HepG2 (cell line): ENCODE results near the gene RCC2. TPM values are rescaled to one million over a fixed set of nuclear protein-coding genes. Genes with fewer than 3 reads are reported as not detected.

Source experiments
- ATAC-seq: fragments of 200-7000 bp; cut with Tn5 transposase; 3 replicates; pipeline ENCODE4 v1.9.1; 2020; ENCODE audit warnings: mild to moderate bottlenecking, moderate library complexity
- BruUV-seq: library from RNA; stranded (reverse); fragments of 400-500 nt; replicated peaks from 2 replicates; lab custom pipeline; 2021; lab: Mats Ljungman, UMichigan
- CTCF ChIA-PET: fragments of 300-600 bp; formaldehyde crosslinking; extraction: SDS; loops from one replicate; lab custom pipeline; 2021; ENCODE audit warnings: low total read pairs, inconsistent platforms, low intra/inter-chr PET ratio; lab: Yijun Ruan, JAX
- POLR2A ChIA-PET: fragments of 350-600 bp; sonication (Branson Sonifier 250); formaldehyde crosslinking; loops from one replicate; lab custom pipeline; 2020; ENCODE audit warnings: antibody characterized with exemption, inconsistent platforms; lab: Yijun Ruan, JAX
- DNase-seq: peaks from one replicate; pipeline ENCODE4 v3.0.0-alpha.2; 2015; ENCODE audit warnings: low spot score
- FAIRE-seq: peaks from 3 replicates; lab custom pipeline; 2011; peaks lifted over from hg19 to GRCh38; lab: Jason Lieb, UNC
- H2AFZ ChIP-seq: one replicate; pipeline ENCODE4 v1.6.1; 2011; ENCODE audit warnings: low read length, inconsistent platforms
- H3K27ac ChIP-seq: fragments of 300-600 bp; 3 replicates; pipeline ENCODE4 v1.8.0; 2011; ENCODE audit warnings: mixed run types, mild to moderate bottlenecking, mixed read lengths, low read length, inconsistent platforms; ENCODE audit not compliant: insufficient read depth; ENCODE audit errors: extremely low read length
- H3K27me3 ChIP-seq, 2 experiments: fragments of 200-600 bp in 1 of 2; 2 replicates in 1 of 2; 3 replicates in 1 of 2; pipeline versions ENCODE4 v1.6.0 to v1.8.0; 2011; ENCODE audit warnings: low read length in 2 of 2, mild to moderate bottlenecking in 2 of 2, moderate library complexity in 2 of 2, inconsistent platforms in 1 of 2; ENCODE audit not compliant: insufficient read depth in 2 of 2, control insufficient read depth in 1 of 2
- H3K36me3 ChIP-seq, 2 experiments: fragments of 200-600 bp in 1 of 2; replicated peaks in 1 of 2; 2 replicates in 1 of 2; 3 replicates in 1 of 2; pipeline versions ENCODE4 v1.5.1 to v1.8.0; 2011; ENCODE audit warnings: low read length in 2 of 2, inconsistent platforms in 1 of 2; ENCODE audit not compliant: insufficient read depth in 2 of 2, control insufficient read depth in 1 of 2
- H3K4me1 ChIP-seq: 2 replicates; pipeline ENCODE4 v1.5.1; 2012; ENCODE audit warnings: low read length, inconsistent platforms; ENCODE audit not compliant: insufficient read depth
- H3K4me2 ChIP-seq: 2 replicates; pipeline ENCODE4 v1.6.0; 2011; ENCODE audit warnings: low read depth, low read length, inconsistent platforms
- H3K4me3 ChIP-seq, 3 experiments: fragments of 200-600 bp in 1 of 3; sonication (generic), shearing (Covaris generic) in 1 of 3; replicated peaks in 1 of 3; 2 replicates each; pipeline ENCODE4 v1.5.1; 2011 to 2016; ENCODE audit warnings: low read length in 3 of 3, inconsistent platforms in 2 of 3, low read depth in 2 of 3, mild to moderate bottlenecking in 2 of 3, control low read depth in 1 of 3, mixed read lengths in 1 of 3; ENCODE audit not compliant: insufficient read depth in 1 of 3
- H3K79me2 ChIP-seq: one replicate; pipeline ENCODE4 v1.6.1; 2011; ENCODE audit warnings: low read length, inconsistent platforms; ENCODE audit not compliant: insufficient read depth
- H3K9ac ChIP-seq: 2 replicates; pipeline ENCODE4 v1.6.0; 2011; ENCODE audit warnings: mild to moderate bottlenecking, low read depth, low read length, inconsistent platforms; ENCODE audit not compliant: insufficient read depth
- H3K9me3 ChIP-seq: 2 replicates; pipeline ENCODE4 v1.5.1; 2012; ENCODE audit warnings: mild to moderate bottlenecking, low read length
- H4K20me1 ChIP-seq: 2 replicates; pipeline ENCODE4 v1.6.0; 2011; ENCODE audit warnings: inconsistent platforms, mild to moderate bottlenecking, low read length, moderate library complexity; ENCODE audit not compliant: insufficient read depth
- RBM22 ChIP-seq: fragments of 200-400 bp; formaldehyde crosslinking; optimal IDR thresholded peaks from 2 replicates; pipeline ENCODE3; 2017; ENCODE audit warnings: mild to moderate bottlenecking, low read length, moderate library complexity
- SCMH1 ChIP-seq: sonication (generic); formaldehyde crosslinking; IDR thresholded peaks from 2 replicates; pipeline ENCODE4 v1.9.0; 2021; ENCODE audit warnings: missing genetic modification reagents, mild to moderate bottlenecking, borderline replicate concordance
- SNAPC2 ChIP-seq: sonication (generic); formaldehyde crosslinking; IDR thresholded peaks from 2 replicates; pipeline ENCODE4 v1.8.1; 2022; ENCODE audit warnings: mild to moderate bottlenecking, missing genetic modification reagents
- ZMYM2 ChIP-seq: sonication (generic); formaldehyde crosslinking; IDR thresholded peaks from 2 replicates; pipeline ENCODE4 v1.8.0; 2022; ENCODE audit warnings: mild to moderate bottlenecking, missing genetic modification reagents
- WGBS: methylation state at CpG from one replicate; pipeline ENCODE4 v1.1.6; 2017; ENCODE audit warnings: low lambda C conversion rate; 5-methylcytosine and 5-hydroxymethylcytosine counted together
- in situ Hi-C: cut with HindIII; loops from 2 replicates; pipeline ENCODE4 v1.10.0; 2017; ENCODE audit warnings: low pct_unique_long_range_greater_than_20kb; ENCODE audit not compliant: extremely low pct_ligation_motif_present
- intact Hi-C: fragments of 100-400 bp; cut with micrococcal nuclease; formaldehyde crosslinking; loops from one replicate; pipeline ENCODE4 v1.10.0; 2022; ENCODE audit not compliant: unreplicated experiment
- polyA plus RNA-seq, 8 experiments: library from polyadenylated mRNA; depleted of rRNA in 3 of 8; stranded (reverse) in 7 of 8; unstranded in 1 of 8; fragments of >200 nt; fragmentation: Illumina TruSeq in 4 of 8; extraction: Trizol in 4 of 8; gene quantifications; 2 replicates each; pipeline versions ENCODE4 v1.2.1 to v1.2.3, GENCODE V29; 2011 to 2016; ENCODE audit warnings: low read depth in 4 of 8, missing spikeins in 1 of 8, mixed read lengths in 1 of 8; ENCODE audit not compliant: insufficient read depth in 1 of 8
- total RNA-seq, 5 experiments: library from RNA; depleted of rRNA; stranded (reverse); fragments of >200 nt; fragmentation: Illumina TruSeq; extraction: Trizol; gene quantifications; 2 replicates each; pipeline ENCODE4 v1.2.3, GENCODE V29; 2016; ENCODE audit warnings: low read depth in 1 of 5
- TF ChIP-seq, protein P1 (sequence below): sonication (generic); formaldehyde crosslinking; IDR thresholded peaks from 2 replicates; pipeline ENCODE4 v1.8.1; 2023; ENCODE audit warnings: mild to moderate bottlenecking, missing genetic modification reagents, borderline replicate concordance
- TF ChIP-seq, protein P2 (sequence below): sonication (generic); formaldehyde crosslinking; IDR thresholded peaks from 2 replicates; pipeline ENCODE4 v1.5.1; 2020; ENCODE audit warnings: missing genetic modification reagents, mild to moderate bottlenecking, borderline replicate concordance
- TF ChIP-seq, protein P3 (sequence below): IDR thresholded peaks from 2 replicates; pipeline ENCODE4 v1.6.1; 2012; ENCODE audit warnings: low read depth, low read length, improper control_type of control experiment

Gene RCC2
- total and polyA plus RNA-seq, 2 of the 13 experiments (the other 11 are each of a cell fraction or from before 2014, with no cell fraction given): 20.5 to 55.8 TPM

DNA sequence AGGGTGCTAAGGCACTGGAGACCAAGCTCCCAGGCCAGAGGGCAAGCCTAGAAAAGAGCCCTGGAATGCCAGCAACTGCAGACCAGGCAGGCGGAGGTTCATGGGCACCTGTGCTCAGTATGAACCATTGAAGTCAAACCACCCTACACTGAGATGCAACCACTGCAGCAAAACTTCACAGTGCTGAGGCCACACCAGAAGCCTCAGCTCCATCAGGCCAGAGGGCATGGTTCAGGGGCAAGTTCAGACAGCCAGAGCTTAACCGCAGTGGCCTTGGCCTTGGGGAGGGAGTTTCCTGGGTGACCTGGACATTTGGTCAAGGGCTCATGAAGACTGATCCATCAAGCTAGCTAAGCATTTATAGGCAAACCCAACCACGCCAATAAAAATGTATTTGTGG lies 7.1 kb downstream of the RCC2 start (continued):
- TF ChIP-seq, protein P1, sequence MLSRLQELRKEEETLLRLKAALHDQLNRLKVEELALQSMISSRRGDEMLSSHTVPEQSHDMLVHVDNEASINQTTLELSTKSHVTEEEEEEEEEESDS (CRISPR knock-in tag): no peak
- TF ChIP-seq SCMH1 (CRISPR knock-in tag): no peak

DNA sequence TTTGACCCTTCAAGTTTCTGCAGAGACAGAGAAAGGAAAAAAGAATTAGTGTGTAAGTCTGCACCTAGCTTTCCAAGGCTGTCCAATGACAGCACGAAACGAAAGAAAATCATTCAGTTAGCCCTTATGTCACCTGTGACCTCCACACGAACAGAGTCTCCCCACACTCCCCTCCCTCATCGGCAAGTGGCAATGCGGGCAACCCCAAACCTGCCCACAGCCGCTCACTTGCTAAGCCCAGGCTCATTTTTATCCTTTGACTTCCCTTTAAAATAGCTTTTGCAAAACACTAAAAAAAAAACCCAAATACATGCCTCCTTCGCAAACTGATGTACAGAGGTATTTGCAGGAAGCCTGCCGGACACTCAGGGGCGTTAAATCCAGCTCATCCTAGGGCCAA lies 10.3 kb downstream of the RCC2 start:
- CTCF ChIA-PET: no interaction called here
- in situ Hi-C loops: no loop called here
- no peaks in the 10 kb centered on the region for H3K27me3 ChIP-seq
- WGBS: 93% methylated on average over 9 of the region's 9 CpGs
- no peak for ATAC-seq
- peaks cover 28% of the 10 kb centered on the region for H4K20me1 ChIP-seq
- no peak overlapping the region for H3K4me3 ChIP-seq
- no peak for DNase-seq
- FAIRE-seq: no peak
- H3K9me3 ChIP-seq: no peaks in the 10 kb centered on the region
- no TSS peak for BruUV-seq
- TF ChIP-seq ZMYM2 (CRISPR knock-in tag) (no peak), SNAPC2 (CRISPR knock-in tag) (no peak), RBM22 (peak; percentile 60)
- TF ChIP-seq, protein P2, sequence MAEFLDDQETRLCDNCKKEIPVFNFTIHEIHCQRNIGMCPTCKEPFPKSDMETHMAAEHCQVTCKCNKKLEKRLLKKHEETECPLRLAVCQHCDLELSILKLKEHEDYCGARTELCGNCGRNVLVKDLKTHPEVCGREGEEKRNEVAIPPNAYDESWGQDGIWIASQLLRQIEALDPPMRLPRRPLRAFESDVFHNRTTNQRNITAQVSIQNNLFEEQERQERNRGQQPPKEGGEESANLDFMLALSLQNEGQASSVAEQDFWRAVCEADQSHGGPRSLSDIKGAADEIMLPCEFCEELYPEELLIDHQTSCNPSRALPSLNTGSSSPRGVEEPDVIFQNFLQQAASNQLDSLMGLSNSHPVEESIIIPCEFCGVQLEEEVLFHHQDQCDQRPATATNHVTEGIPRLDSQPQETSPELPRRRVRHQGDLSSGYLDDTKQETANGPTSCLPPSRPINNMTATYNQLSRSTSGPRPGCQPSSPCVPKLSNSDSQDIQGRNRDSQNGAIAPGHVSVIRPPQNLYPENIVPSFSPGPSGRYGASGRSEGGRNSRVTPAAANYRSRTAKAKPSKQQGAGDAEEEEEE: no peak
- TF ChIP-seq, protein P3, sequence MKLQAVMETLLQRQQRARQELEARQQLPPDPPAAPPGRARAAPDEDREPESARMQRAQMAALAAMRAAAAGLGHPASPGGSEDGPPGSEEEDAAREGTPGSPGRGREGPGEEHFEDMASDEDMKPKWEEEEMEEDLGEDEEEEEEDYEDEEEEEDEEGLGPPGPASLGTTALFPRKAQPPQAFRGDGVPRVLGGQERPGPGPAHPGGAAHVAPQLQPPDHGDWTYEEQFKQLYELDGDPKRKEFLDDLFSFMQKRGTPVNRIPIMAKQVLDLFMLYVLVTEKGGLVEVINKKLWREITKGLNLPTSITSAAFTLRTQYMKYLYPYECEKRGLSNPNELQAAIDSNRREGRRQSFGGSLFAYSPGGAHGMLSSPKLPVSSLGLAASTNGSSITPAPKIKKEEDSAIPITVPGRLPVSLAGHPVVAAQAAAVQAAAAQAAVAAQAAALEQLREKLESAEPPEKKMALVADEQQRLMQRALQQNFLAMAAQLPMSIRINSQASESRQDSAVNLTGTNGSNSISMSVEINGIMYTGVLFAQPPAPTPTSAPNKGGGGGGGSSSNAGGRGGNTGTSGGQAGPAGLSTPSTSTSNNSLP: no peak
- TF ChIP-seq, all 625 proteins: peak for 1
- H3K79me2 ChIP-seq: peaks cover 23% of the 10 kb centered on the region
- H3K27ac ChIP-seq: no peak overlapping the region
- H3K9ac ChIP-seq: no peak overlapping the region
- no peak overlapping the region for H3K4me2 ChIP-seq
- peaks cover 39 to 77% of the 10 kb centered on the region in 2 experiments for H3K36me3 ChIP-seq
- intact Hi-C loops: no loop called here
- peaks cover 20% of the 10 kb centered on the region for H3K4me1 ChIP-seq
- H2AFZ ChIP-seq: no peak overlapping the region
- POLR2A ChIA-PET: no interaction called here
